ENCODE data around the gene ARHGEF28. TPM values are rescaled to one million over a fixed set of nuclear protein-coding genes. Genes with fewer than 3 reads are reported as not detected.

The ARHGEF28 gene
- total RNA-seq, 1 donor from 2014 or later = 0.11 TPM

- Mint-ChIP-seq H3K4me3 (ENCODE audit: low read depth) (no peak overlapping the region), H3K27me3 (ENCODE audit: low read depth) (peaks cover 13% of the 10 kb centered on the region), H3K27ac (no peak overlapping the region), H3K4me1 (ENCODE audit: low read depth) (no peaks in the 10 kb centered on the region), H3K9me3 (no peaks in the 10 kb centered on the region), H3K36me3 (ENCODE audit: low read depth) (no peaks in the 10 kb centered on the region)
- no peak for DNase-seq (ENCODE audit: low spot score)
- intact Hi-C loops (cut with micrococcal nuclease) = no loop called here
Observed at GRCh38 chr5:73928476-73929070, 302.6 kb downstream of the ARHGEF28 start.

GRCh38 chr5:73935719-73936118, 309.7 kb downstream of the ARHGEF28 start:
- H3K4me1 Mint-ChIP-seq (ENCODE audit: low read depth) = no peaks in the 10 kb centered on the region
- H3K27ac Mint-ChIP-seq = no peak overlapping the region
- H3K9me3 Mint-ChIP-seq = no peaks in the 10 kb centered on the region
- H3K36me3 Mint-ChIP-seq (ENCODE audit: low read depth) = no peaks in the 10 kb centered on the region
- no peak for DNase-seq (ENCODE audit: low spot score)
- no peak overlapping the region for H3K4me3 Mint-ChIP-seq (ENCODE audit: low read depth)
- intact Hi-C loops (cut with micrococcal nuclease) = no loop called here
- H3K27me3 Mint-ChIP-seq (ENCODE audit: low read depth) = peaks cover 13% of the 10 kb centered on the region

GRCh38 chr5:73938280-73938937, 312.4 kb downstream of the ARHGEF28 start:
- Mint-ChIP-seq H3K4me1 (ENCODE audit: low read depth) (no peaks in the 10 kb centered on the region), H3K27me3 (ENCODE audit: low read depth) (peaks cover 8% of the 10 kb centered on the region), H3K36me3 (ENCODE audit: low read depth) (no peaks in the 10 kb centered on the region), H3K9me3 (no peaks in the 10 kb centered on the region), H3K4me3 (ENCODE audit: low read depth) (no peak overlapping the region), H3K27ac (no peak overlapping the region)
- intact Hi-C loops (cut with micrococcal nuclease) = no loop called here
- DNase-seq (ENCODE audit: low spot score) = no peak

GRCh38 chr5:73938938-73939320, 312.9 kb downstream of the ARHGEF28 start:
- no peaks in the 10 kb centered on the region for H3K9me3 Mint-ChIP-seq
- H3K27ac Mint-ChIP-seq = no peak overlapping the region
- H3K4me3 Mint-ChIP-seq (ENCODE audit: low read depth) = no peak overlapping the region
- H3K4me1 Mint-ChIP-seq (ENCODE audit: low read depth) = no peaks in the 10 kb centered on the region
- intact Hi-C loops (cut with micrococcal nuclease) = no loop called here
- H3K27me3 Mint-ChIP-seq (ENCODE audit: low read depth) = peaks cover 8% of the 10 kb centered on the region
- H3K36me3 Mint-ChIP-seq (ENCODE audit: low read depth) = no peaks in the 10 kb centered on the region
- no peak for DNase-seq (ENCODE audit: low spot score)

GRCh38 chr5:73939557-73939956, 313.6 kb downstream of the ARHGEF28 start:
- Mint-ChIP-seq H3K4me3 (ENCODE audit: low read depth) (no peak overlapping the region), H3K36me3 (ENCODE audit: low read depth) (no peaks in the 10 kb centered on the region), H3K27me3 (ENCODE audit: low read depth) (peaks cover 5% of the 10 kb centered on the region), H3K9me3 (no peaks in the 10 kb centered on the region), H3K4me1 (ENCODE audit: low read depth) (no peaks in the 10 kb centered on the region), H3K27ac (no peak overlapping the region)
- no peak for DNase-seq (ENCODE audit: low spot score)
- intact Hi-C loops (cut with micrococcal nuclease) = no loop called here

- intact Hi-C loops (cut with micrococcal nuclease) = loop anchor here (5.0 kb wide), 1 partner anchor 123 kb away; no protein-coding TSS in a partner anchor
- Mint-ChIP-seq H3K27ac (no peak overlapping the region), H3K4me1 (ENCODE audit: low read depth) (no peaks in the 10 kb centered on the region), H3K9me3 (no peaks in the 10 kb centered on the region), H3K4me3 (ENCODE audit: low read depth) (no peak overlapping the region), H3K27me3 (ENCODE audit: low read depth) (peaks cover 3% of the 10 kb centered on the region), H3K36me3 (ENCODE audit: low read depth) (no peaks in the 10 kb centered on the region)
- no peak for DNase-seq (ENCODE audit: low spot score)
Observed at GRCh38 chr5:73940026-73940425, 314.0 kb downstream of the ARHGEF28 start.

- H3K36me3 Mint-ChIP-seq (ENCODE audit: low read depth) = no peaks in the 10 kb centered on the region
- H3K27ac Mint-ChIP-seq = no peak overlapping the region
- H3K4me3 Mint-ChIP-seq (ENCODE audit: low read depth) = no peak overlapping the region
- H3K9me3 Mint-ChIP-seq = no peaks in the 10 kb centered on the region
- no peak for DNase-seq (ENCODE audit: low spot score)
- no peaks in the 10 kb centered on the region for H3K27me3 Mint-ChIP-seq (ENCODE audit: low read depth)
- intact Hi-C loops (cut with micrococcal nuclease) = loop anchor here (5.0 kb wide), 1 partner anchor 124 kb away; no protein-coding TSS in a partner anchor
- H3K4me1 Mint-ChIP-seq (ENCODE audit: low read depth) = no peaks in the 10 kb centered on the region
Observed at GRCh38 chr5:73940801-73941200, 314.8 kb downstream of the ARHGEF28 start.

GRCh38 chr5:73942783-73943182, 316.8 kb downstream of the ARHGEF28 start:
- Mint-ChIP-seq H3K4me3 (ENCODE audit: low read depth) (no peak overlapping the region), H3K36me3 (ENCODE audit: low read depth) (no peaks in the 10 kb centered on the region), H3K4me1 (ENCODE audit: low read depth) (no peaks in the 10 kb centered on the region), H3K9me3 (no peaks in the 10 kb centered on the region), H3K27ac (no peak overlapping the region), H3K27me3 (ENCODE audit: low read depth) (no peaks in the 10 kb centered on the region)
- no peak for DNase-seq (ENCODE audit: low spot score)
- intact Hi-C loops (cut with micrococcal nuclease) = loop anchor here (5.0 kb wide), 1 partner anchor 125 kb away; no protein-coding TSS in a partner anchor

GRCh38 chr5:73943397-73943796, 317.4 kb downstream of the ARHGEF28 start:
- DNase-seq (ENCODE audit: low spot score) = no peak
- H3K36me3 Mint-ChIP-seq (ENCODE audit: low read depth) = no peaks in the 10 kb centered on the region
- no peak overlapping the region for H3K4me3 Mint-ChIP-seq (ENCODE audit: low read depth)
- H3K27ac Mint-ChIP-seq = no peak overlapping the region
- H3K4me1 Mint-ChIP-seq (ENCODE audit: low read depth) = no peaks in the 10 kb centered on the region
- H3K27me3 Mint-ChIP-seq (ENCODE audit: low read depth) = no peaks in the 10 kb centered on the region
- no peaks in the 10 kb centered on the region for H3K9me3 Mint-ChIP-seq
- intact Hi-C loops (cut with micrococcal nuclease) = loop anchor here (5.0 kb wide), 1 partner anchor 126 kb away; no protein-coding TSS in a partner anchor

- Mint-ChIP-seq H3K9me3 (no peaks in the 10 kb centered on the region), H3K27ac (no peak overlapping the region), H3K27me3 (ENCODE audit: low read depth) (no peaks in the 10 kb centered on the region), H3K36me3 (ENCODE audit: low read depth) (no peaks in the 10 kb centered on the region), H3K4me1 (ENCODE audit: low read depth) (no peaks in the 10 kb centered on the region), H3K4me3 (ENCODE audit: low read depth) (no peak overlapping the region)
- intact Hi-C loops (cut with micrococcal nuclease) = loop anchor here (5.0 kb wide), 1 partner anchor 127 kb away; no protein-coding TSS in a partner anchor
- DNase-seq (ENCODE audit: low spot score) = no peak
Observed at GRCh38 chr5:73944581-73944980, 318.6 kb downstream of the ARHGEF28 start.

- no peaks in the 10 kb centered on the region for H3K36me3 Mint-ChIP-seq (ENCODE audit: low read depth)
- no peaks in the 10 kb centered on the region for H3K4me1 Mint-ChIP-seq (ENCODE audit: low read depth)
- no peak overlapping the region for H3K4me3 Mint-ChIP-seq (ENCODE audit: low read depth)
- H3K9me3 Mint-ChIP-seq = no peaks in the 10 kb centered on the region
- no peak overlapping the region for H3K27ac Mint-ChIP-seq
- H3K27me3 Mint-ChIP-seq (ENCODE audit: low read depth) = no peaks in the 10 kb centered on the region
- intact Hi-C loops (cut with micrococcal nuclease) = no loop called here
- no peak for DNase-seq (ENCODE audit: low spot score)
Observed at GRCh38 chr5:73945505-73945904, 319.5 kb downstream of the ARHGEF28 start.

GRCh38 chr5:73946278-73946677, 320.3 kb downstream of the ARHGEF28 start:
- Mint-ChIP-seq H3K27ac (no peak overlapping the region), H3K27me3 (ENCODE audit: low read depth) (no peaks in the 10 kb centered on the region), H3K9me3 (no peaks in the 10 kb centered on the region), H3K4me1 (ENCODE audit: low read depth) (no peaks in the 10 kb centered on the region), H3K4me3 (ENCODE audit: low read depth) (no peak overlapping the region), H3K36me3 (ENCODE audit: low read depth) (no peaks in the 10 kb centered on the region)
- no peak for DNase-seq (ENCODE audit: low spot score)
- intact Hi-C loops (cut with micrococcal nuclease) = no loop called here

- no peaks in the 10 kb centered on the region for H3K36me3 Mint-ChIP-seq (ENCODE audit: low read depth)
- H3K4me3 Mint-ChIP-seq (ENCODE audit: low read depth) = no peak overlapping the region
- DNase-seq (ENCODE audit: low spot score) = no peak
- no peaks in the 10 kb centered on the region for H3K9me3 Mint-ChIP-seq
- H3K27ac Mint-ChIP-seq = no peak overlapping the region
- intact Hi-C loops (cut with micrococcal nuclease) = no loop called here
- H3K27me3 Mint-ChIP-seq (ENCODE audit: low read depth) = no peaks in the 10 kb centered on the region
- no peaks in the 10 kb centered on the region for H3K4me1 Mint-ChIP-seq (ENCODE audit: low read depth)
Observed at GRCh38 chr5:73946919-73947602, 321.1 kb downstream of the ARHGEF28 start.
